Measurements from ENCODE around the gene PRAME.
"Not testable (repeated sequence)": the region's sequence is repeated elsewhere in the genome, so short reads cannot be mapped to it uniquely, and the experiment has no call there.

The PRAME gene, protein sequence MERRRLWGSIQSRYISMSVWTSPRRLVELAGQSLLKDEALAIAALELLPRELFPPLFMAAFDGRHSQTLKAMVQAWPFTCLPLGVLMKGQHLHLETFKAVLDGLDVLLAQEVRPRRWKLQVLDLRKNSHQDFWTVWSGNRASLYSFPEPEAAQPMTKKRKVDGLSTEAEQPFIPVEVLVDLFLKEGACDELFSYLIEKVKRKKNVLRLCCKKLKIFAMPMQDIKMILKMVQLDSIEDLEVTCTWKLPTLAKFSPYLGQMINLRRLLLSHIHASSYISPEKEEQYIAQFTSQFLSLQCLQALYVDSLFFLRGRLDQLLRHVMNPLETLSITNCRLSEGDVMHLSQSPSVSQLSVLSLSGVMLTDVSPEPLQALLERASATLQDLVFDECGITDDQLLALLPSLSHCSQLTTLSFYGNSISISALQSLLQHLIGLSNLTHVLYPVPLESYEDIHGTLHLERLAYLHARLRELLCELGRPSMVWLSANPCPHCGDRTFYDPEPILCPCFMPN

DNA sequence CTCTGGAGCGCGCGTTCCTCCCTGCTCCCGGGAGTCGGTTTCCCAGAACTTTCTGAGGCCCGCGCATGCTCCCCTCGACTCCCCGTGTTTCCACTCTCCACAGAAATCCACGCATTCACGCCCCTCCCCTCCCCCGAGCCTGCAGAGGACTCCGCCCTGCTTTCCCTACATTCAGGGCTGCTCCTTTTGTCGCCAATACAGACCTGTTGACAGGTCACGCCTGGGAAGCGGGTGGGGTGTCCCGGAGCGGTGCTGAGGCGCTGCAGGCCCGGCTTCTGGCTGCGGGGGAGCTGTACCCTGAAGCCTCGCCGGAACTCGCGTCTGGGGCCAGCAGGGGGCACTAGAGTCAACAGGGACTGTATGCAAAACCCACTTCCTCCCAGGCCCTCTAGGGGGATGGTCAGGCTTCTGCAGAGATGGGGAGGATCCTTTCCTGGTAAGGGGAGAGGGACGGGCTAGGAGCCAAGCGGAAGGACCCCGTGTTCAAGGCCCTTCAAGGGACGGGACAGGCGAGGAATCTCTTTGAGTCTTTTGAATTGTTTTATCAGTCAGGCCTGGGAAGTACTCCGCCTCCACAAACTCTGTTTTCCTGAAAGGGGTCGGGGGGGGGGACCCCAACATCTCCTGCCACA lies at the start of gene PRAME:
TSS of gene PRAME (minus strand) at position 294 of the 632 bp plus-strand sequence. CDS start 2,433 bp downstream, outside the sequence.
- peak; percentile 90 for DNase-seq

DNA sequence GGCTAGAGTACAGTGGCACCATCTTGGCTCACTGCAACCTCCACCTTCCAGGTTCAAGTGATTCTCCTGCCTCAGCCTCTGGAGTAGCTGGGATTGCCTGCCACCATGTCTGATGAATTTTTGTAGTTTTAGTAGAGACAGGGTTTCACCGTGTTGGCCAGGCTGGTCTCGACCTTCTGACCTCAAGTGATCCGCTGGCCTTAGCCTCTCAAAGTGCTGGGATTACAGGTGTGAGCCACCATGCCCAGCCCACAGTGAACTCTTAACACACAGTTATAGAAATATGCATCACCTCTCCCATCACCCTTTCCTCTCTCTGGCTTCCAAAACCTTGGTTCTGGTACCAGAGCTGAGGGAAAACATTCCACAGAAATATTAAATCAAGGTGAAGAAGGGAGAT lies 49.0 kb upstream of the PRAME start:
- not testable (repeated sequence) for DNase-seq

DNA sequence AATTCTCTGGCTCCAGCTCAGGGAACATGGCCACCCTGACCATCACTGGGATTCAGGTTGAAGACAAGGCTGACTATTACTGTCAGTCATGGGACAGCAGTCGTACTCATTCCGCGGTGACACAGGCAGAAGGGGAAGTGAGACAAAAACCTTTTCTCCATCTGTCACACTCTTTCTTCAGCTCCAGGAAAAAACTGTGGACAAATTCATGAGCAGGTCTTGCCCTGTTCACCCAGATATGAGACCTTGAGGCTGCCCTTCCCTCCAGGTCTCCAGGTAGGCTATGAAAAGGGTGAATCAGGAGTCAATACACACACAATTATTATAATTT lies 46.0 kb upstream of the PRAME start:
- no peak for DNase-seq

DNA sequence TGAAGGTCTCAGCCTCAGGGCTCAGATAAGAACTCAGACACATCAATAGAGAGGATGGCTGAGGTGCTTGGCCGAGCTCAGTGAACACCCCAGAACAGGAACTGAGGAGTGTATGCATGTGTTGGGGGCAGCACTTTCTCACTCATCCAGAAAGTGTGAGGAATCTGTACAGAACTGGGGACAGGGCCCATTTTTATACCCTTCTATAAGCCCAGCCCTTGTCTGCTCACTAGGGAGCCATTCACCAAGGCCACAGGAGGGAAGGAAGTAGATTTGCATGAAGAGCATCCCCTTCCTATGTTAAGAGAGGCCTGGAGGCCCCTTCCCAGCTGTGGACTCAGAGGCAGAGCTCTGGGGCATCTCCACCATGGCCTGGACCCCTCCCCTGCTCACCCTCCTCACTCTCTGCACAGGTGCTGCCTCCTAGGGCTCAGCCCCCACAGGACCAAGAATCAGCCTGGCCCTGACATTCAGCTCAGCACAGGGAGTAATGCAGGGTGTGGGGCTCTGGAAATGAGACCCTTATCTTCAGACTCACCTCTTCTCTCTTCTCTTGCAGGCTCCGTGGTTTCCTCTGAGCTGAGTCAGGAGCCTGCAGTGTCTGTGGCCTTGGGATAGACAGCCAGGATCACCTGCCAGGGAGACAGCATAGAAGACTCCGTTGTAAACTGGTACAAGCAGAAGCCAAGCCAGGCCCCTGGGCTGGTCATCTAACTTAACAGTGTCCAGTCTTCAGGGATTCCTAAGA lies 45.4 kb upstream of the PRAME start:
- DNase-seq: no peak

DNA sequence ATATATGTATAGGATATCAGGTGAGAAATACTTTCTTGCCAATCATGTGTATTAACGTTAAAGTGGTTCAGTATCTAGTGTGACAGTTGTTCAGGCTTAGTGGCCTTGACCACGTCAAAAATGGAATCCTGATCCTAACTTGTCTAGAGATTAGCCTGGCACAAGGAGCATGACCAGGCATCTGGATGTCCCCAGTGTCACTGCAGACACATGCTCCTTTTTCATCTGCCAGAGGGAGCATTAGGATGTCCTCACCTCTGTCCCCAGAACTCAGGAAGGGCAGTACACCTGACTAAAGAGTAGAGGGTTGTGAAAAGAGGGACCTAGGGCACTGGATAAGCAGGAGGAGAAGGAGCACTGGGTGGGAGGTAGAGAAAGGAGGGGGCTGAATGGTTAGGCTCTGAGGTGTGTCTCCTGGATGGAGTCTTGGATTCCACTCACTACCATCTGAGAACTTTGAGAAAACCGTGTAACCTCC lies 44.4 kb upstream of the PRAME start:
- DNase-seq: no peak

DNA sequence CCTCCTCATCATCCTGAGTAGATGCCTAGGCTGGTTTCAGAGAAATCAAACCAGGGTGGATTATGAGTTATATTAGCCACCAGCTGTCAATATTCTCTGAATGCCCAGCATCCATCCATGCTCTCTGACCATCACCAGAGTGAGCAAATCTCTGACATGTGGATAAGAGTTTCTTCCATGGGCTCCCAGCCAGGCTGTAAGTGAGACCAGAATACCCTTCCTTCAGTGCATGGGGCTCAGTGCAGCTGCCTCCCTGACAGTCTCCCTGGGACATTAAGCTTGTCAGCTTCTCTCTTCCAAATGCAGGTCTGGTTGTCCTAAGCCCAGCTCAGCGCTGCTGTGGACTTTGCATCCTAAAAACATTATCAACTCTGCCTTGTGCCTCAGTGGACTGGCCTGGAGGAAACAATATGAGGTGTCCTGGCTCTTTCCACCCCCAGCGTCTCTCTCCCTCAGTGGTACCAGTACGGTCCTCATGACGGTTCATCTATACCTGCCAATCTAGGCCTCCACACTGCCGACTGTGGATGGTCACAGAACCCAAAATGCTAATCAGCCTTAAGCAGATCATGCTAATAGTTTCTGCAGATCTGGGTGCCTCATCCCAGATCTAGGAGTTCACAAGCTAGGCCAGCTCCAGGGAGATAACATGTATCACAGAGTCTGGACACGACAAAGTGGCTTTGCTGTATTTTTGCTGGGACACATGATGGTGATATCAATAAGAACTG lies 41.6 kb upstream of the PRAME start:
- no peak for DNase-seq

DNA sequence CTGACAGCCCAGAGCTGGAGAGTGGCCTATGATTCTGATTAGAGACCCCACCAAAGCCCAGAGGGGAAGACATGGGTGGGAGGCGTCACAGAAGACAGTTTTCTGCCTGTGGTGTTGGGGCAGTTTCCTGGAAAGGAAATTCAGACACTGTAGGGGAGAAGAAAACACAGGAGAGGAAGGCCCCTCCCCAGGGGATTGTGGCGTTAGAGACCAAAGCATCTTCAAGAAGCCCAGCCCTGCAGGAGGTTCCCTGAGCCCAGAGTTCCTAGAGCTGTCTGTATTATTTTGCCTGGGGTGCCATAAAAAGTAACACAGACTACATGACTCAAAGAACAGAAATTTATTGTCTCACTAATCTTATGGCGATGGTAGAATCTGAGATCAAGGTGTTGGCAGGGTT lies 40.2 kb upstream of the PRAME start:
- no peak for DNase-seq

DNA sequence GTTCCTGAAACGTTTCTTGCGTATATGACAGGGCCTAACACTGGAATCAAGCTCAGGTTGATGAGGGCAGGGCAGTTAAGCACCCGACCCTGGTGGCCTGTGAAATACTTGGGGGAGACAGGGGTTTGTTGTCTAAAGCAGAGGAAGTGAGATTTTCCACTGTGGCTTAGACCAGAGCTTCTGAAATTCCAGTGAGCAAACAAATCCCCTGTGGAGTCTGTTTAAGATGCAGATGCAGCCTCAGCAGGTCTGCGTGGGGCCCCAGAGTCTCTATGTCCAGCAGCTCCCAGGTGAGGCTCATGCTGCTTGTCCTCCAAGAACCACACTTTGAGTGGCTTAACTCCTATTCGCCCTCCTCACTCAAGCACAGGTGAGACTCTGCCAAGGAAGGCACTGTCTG lies 39.1 kb upstream of the PRAME start:
- no peak for DNase-seq

DNA sequence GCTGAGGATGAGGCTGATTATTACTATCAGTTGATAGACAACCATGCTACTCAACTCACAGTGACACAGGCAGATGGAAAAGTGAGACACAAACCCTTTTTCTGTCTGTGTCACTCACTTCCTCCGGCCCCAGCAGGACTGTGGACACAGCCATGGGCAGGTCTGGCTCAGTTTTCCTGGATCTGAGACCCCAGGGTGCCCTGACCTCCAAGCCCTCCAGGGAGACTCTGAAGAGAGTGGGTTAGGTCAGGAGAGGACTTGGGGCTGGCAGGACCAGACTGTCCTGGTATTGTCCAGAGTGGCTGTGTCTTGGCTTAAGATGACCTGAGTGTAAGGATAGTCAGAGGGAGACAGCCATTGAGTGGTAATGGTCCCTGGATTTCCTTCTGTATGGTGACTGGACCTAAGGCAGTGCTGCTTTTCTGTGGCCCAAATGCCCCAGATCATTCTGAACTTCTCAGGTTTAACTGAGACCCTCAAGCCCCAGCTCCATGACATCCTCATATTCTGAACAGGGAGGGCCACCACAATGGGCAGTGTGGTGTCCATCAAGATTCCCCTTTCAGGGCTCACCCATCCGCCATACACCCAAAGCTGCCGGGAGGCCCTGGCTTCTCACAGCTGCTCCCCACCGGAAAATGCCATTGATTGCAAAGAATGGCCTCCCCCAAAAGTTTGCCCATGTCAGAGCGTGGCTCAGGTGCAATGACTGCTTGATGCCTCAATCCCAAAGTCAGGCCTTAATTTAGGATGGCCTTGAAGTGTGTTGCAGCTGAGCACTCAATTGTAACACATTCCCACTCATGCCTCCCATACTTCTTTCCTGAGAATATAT lies 36.2 kb upstream of the PRAME start:
- no peak for DNase-seq

DNA sequence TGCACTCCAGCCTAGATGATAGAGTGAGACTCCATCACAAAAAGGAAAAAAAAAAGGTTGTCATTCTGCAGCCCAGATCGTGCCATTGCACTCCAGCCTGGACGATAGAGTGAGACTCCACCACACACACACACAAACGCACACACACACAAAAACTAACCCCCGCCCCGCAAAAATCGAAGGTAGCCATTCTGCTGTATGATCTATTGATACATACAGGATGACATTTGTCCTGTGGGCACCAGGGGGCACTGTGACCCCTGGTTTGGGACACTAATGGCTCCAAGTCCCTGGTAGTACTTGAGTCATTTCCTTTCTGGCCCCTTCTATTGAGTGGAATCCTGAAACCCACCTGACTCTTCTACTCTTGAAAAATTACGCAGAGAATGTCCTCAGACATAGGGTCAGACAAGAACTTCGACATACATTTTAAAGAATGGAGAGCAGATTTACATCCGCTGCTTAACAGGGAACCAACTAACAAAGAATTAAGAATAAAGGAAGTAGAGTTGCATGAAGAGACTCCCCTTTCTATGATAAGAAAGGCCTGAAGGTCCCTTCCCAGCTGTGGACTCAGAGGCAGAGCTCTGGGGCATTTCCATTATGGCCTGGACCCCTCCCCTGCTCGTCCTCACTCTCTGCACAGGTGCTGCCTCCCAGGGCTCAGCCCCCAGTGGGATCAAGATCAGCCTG lies 35.0 kb upstream of the PRAME start:
- peak; percentile 78 for DNase-seq

DNA sequence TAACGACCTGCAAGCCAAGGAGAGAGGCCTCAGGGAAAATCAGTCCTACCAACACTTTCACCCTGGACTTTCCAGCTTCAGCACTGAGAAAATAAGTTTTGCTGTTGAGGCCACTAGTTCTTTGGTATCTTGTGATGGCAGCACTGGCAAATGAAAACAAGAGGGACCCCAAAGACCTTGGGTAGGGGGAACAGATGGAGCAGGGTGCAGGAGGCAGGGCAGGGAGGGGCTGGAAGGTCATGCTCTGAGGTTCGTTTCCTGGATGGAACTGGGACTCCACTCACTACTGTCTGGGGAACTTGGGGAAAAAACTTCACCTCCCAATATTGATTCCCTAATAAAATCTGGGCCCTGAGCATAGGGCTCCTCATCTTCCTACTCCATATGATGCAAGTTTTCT lies 34.2 kb upstream of the PRAME start:
- DNase-seq: no peak

DNA sequence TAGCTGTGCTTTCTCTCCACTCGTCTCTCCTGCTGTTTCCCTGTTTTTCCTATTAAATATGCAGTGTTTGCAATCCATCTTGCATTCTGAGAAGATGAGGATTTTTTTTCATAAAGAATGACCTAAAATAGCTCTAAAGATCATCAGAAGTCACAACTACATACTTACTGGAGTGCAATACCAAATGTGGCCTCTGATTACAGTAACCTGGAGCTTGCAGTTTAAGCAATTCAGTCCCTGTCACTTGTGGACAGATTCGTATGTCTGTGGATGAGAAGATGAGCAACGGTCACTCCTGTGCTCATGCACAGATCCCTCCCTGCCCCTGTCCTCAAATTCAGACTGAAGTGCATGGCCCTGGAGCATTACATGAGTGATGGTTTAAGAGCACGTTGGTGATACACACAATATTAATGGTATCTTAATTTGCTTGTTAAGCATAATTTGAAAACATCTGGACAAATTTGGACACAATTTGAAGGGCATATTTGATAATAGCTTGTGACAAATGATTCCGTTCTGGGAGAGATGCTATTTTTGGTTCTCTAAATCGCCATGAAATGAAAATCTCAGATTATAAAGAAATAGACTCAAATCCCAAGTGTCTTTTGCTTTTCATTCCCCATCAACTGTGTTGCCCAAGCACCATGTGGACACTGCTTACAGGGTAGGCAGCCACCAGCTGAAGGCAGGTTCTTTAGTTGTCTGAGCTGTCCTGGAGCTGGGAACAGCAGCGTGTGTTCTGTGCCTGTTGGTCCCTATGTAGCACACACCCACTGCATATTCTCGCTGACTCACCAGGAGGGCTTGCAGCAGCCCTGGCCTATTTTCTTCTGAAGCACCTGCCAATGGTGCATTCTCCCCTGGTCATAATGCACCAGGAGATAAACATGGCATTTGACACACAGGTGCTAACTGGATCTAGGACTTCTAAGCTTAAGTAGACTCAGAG lies 32.6 kb upstream of the PRAME start:
- no peak for DNase-seq

DNA sequence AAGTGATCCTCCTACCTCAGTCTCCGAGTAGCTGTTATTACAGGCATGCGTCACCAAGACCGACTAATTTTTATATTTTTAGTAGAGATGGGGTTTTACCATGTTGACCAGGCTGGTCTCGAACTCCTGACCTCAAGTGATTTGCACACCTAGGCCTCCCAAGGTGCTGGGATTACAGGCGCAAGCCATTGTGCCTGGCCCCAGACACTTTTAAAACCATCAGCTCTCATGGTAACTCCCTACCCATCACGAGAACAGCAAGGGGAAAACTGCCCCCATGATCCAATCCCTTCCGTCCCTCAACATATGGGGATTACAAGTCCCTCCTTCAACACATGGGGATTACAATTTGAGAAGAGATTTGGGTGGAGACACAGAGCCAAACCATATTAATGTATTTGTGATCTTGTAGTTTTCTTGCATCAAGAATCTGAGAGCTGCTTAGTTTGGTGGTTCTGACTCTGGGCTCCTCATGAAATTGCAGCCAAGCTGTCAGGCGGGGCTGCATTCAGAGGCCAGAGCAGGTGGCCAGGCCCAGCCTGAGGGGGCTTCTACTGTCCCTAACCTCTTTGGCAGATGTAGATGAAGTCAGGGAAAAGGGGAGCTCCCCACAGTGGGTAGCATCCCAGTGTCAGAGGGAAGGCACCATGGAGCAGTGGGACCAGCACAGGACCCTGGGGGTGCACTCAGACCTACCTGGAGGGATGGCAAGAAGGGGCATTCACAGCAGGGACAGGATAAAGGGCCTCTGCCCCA lies 31.2 kb upstream of the PRAME start:
- no peak for DNase-seq

DNA sequence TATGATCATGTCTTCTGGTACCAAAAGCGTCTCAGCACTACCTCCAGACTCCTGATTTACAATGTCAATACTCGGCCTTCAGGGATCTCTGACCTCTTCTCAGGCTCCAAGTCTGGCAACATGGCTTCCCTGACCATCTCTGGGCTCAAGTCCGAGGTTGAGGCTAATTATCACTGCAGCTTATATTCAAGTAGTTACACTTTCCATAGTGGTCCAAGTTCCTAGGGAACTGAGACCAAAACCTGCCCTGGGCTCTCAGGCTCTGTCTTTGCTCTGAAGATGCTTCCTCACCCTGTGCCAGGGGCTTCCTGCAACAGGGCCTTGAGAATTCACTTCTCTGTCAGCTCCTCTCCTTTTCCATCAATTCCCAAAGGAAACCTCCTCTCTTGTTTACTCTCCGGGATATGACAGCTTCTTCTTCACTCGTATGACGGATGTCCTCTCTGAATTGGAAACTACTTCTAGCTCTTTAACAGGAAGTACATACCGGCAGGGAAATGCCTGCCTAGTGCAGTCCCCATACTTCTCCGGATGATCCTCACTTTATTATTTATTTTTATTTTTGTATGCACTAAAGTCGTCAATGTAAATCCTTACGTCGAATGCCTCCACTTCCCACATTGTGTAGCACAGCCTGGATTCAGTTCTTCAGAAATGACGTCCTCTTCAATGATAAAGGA lies 29.6 kb upstream of the PRAME start:
- no peak for DNase-seq

DNA sequence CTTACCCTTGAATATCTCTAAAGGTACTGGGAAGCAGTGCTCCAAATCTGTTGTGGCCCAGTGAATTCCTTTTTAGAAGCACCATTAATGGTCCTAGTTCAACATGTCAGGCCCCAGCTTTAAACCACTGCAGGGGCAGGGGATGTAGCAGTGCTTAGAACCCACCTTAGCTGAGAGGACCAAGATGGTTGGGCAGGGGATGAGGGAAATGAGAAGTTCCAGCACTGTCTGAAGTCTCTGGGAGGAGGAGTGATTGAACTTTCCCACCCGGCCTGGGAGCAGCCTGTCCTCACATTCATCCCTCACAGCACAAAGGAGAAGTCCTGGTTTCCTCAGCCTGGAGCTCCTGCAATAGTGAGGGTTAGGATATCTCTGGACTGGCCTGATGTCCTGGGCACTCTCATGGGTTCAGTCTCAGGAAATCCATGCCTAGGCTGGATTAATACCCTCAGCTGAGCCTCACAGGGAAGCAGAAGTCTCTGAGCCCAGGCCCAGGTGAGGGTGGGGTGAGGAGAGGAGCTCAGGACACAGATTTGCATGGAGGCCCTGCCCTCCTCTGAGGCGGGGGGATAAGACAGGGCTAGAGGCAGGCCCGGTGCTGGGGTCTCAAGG lies 28.6 kb upstream of the PRAME start:
- no peak for DNase-seq

DNA sequence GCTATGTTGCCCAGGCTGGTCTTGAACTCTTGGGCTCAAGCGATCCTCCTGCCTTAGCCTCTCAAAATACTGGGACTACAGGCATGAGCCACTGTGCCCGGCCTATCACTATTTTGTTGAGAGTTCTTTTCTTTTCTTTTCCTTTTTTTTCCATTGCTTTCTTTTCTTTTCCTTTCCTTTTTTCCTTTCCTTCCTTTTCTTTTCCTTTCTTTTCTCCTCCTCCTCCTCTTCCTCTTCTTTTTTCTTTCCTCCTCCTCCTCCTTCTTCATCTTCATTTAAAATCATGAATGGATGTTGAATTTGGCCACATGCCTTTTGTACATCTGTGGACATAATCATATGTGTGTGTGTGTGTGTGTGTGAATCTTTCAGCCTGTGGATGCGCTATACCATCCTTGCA lies 25.7 kb upstream of the PRAME start:
- DNase-seq: no peak

DNA sequence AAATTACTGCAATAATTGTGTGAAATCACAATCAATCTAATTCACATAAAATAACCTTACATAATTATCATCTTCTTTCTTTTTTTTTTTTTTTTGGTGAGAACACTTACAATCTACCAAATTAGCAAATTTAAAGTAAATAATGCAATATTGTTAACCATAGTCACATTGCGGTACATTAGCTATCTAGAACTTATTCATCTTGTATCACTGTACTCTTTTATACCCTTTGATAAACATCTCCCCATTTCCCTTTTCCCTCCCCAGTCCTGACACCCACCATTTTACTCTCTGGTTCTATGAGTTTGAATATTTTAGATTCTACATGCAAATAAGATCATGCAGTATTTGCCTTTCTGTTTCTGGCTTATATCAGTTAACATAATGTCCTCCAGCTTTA lies 24.0 kb upstream of the PRAME start:
- DNase-seq: no peak

DNA sequence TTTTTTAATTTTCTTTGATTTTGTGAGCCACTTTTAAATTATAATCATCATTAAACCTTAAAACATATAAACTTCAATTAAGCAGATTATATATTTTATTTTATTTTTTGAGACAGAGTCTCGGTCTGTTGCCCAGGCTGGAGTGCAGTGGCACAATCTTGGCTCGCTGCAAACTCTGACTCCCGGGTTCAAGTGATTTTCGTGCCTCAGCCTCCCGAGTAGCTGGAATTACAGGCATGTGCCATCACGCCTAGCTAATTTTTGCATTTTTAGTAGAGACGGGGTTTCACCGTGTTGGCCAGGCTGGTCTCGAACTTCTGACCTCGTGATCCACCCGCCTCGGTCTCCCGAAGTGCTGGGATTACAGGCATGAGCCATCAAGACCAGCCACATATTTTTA lies 22.5 kb upstream of the PRAME start:
- DNase-seq: not testable (repeated sequence)

Measured in hematopoietic multipotent progenitor cell treated with erythropoietin and hydrocortisone succinate and interleukin-3 and kit ligand, for 6 days (in vitro differentiated cells).